ENCODE data around the gene FCHO1.

The FCHO1 gene

GRCh38 chr19:17751103-17751911 is at the start of gene FCHO1:
Gene FCHO1, plus strand, starts transcription at chr19:17751477. Its CDS starts 3,688 bp downstream, at chr19:17755165.
- no peak for DNase-seq

- no peak for DNase-seq
These were observed 47.3 kb upstream of the FCHO1 start for GRCh38 chr19:17703824-17704463.

GRCh38 chr19:17706750-17707181 is 44.5 kb upstream of the FCHO1 start:
- no peak for DNase-seq

GRCh38 chr19:17711851-17712250 is 39.4 kb upstream of the FCHO1 start:
- DNase-seq, result no peak

- no peak for DNase-seq
These were observed 34.9 kb upstream of the FCHO1 start for GRCh38 chr19:17716309-17716929.

GRCh38 chr19:17718550-17718946 is 32.7 kb upstream of the FCHO1 start:
- no peak for DNase-seq

- DNase-seq, result no peak
These were observed 32.1 kb upstream of the FCHO1 start, which contains the start of gene MAP1S for GRCh38 chr19:17718947-17719711. Gene MAP1S, plus strand, starts transcription at chr19:17719480. Its CDS starts 23 bp downstream, at chr19:17719503.

GRCh38 chr19:17719730-17720400 is 31.4 kb upstream of the FCHO1 start:
- peak; percentile 17 for DNase-seq

- no peak for DNase-seq
These were observed 30.8 kb upstream of the FCHO1 start for GRCh38 chr19:17720440-17720839.

- no peak for DNase-seq
These were observed 30.1 kb upstream of the FCHO1 start for GRCh38 chr19:17721111-17721628.

- DNase-seq, result no peak
These were observed 29.5 kb upstream of the FCHO1 start for GRCh38 chr19:17721821-17722220.

- no peak for DNase-seq
These were observed 28.5 kb upstream of the FCHO1 start for GRCh38 chr19:17722655-17723240.

GRCh38 chr19:17724655-17725054 is 26.6 kb upstream of the FCHO1 start:
- DNase-seq, result no peak

GRCh38 chr19:17725422-17726078 is 25.7 kb upstream of the FCHO1 start:
- no peak for DNase-seq

- no peak for DNase-seq
These were observed 25.0 kb upstream of the FCHO1 start for GRCh38 chr19:17726136-17726741.

GRCh38 chr19:17726964-17727773 is 24.1 kb upstream of the FCHO1 start:
- DNase-seq, result no peak

- no peak for DNase-seq
These were observed 23.4 kb upstream of the FCHO1 start for GRCh38 chr19:17727843-17728242.

GRCh38 chr19:17733127-17733526 is 18.1 kb upstream of the FCHO1 start:
- no peak for DNase-seq

- DNase-seq, result no peak
These were observed 17.1 kb upstream of the FCHO1 start for GRCh38 chr19:17734146-17734545.

- no peak for DNase-seq
These were observed 15.9 kb upstream of the FCHO1 start for GRCh38 chr19:17735410-17735809.

Data from NCI-H2107 (cell line).